GM12864 (cell line): ENCODE measurements around the gene TRERF1.
"Not testable (repeated sequence)": the region's sequence is repeated elsewhere in the genome, so short reads cannot be mapped to it uniquely, and the experiment has no call there.

ENCODE experiments used
- DNase-seq: peaks from one replicate; pipeline ENCODE4 v3.0.0-alpha.2; 2011; ENCODE audit warnings: low read depth
- H3K4me3 ChIP-seq: 2 replicates; pipeline ENCODE4 v1.5.1; 2011; ENCODE audit warnings: mild to moderate bottlenecking, low read depth, low read length, control low read depth
- CTCF ChIP-seq: IDR thresholded peaks from 2 replicates; pipeline ENCODE4 v1.5.1; 2011; ENCODE audit warnings: low read depth, mild to moderate bottlenecking, moderate library complexity, low read length, control low read depth, inconsistent platforms; ENCODE audit errors: missing control alignments

TRERF1 gene

GRCh38 chr6:42200035-42200434, 251.7 kb downstream of the TRERF1 start:
- no peak overlapping the region for H3K4me3 ChIP-seq
- no peak for TF ChIP-seq CTCF
- no peak for DNase-seq

- DNase-seq = no peak
- no peak for TF ChIP-seq CTCF
- H3K4me3 ChIP-seq = no peak overlapping the region
Measured at GRCh38 chr6:42199106-42199981, 252.4 kb downstream of the TRERF1 start.

GRCh38 chr6:42197555-42198362, 254.0 kb downstream of the TRERF1 start:
- H3K4me3 ChIP-seq = no peak overlapping the region
- no peak for TF ChIP-seq CTCF
- no peak for DNase-seq

- TF ChIP-seq CTCF = no peak
- no peak overlapping the region for H3K4me3 ChIP-seq
- DNase-seq = no peak
Measured at GRCh38 chr6:42195415-42195814, 256.3 kb downstream of the TRERF1 start.

- H3K4me3 ChIP-seq = no peak overlapping the region
- DNase-seq = no peak
- no peak for TF ChIP-seq CTCF
Measured at GRCh38 chr6:42194056-42194455, 257.7 kb downstream of the TRERF1 start.

- TF ChIP-seq CTCF = no peak
- DNase-seq = no peak
- H3K4me3 ChIP-seq = no peak overlapping the region
Measured at GRCh38 chr6:42193491-42193894, 258.2 kb downstream of the TRERF1 start.

- H3K4me3 ChIP-seq, DNase-seq: not testable (repeated sequence)
Measured at GRCh38 chr6:42192385-42192784, 259.3 kb downstream of the TRERF1 start.
